Thymus (tissue), 11 donors: ENCODE data around the gene CAPZA2. TPM values are rescaled to one million over a fixed set of nuclear protein-coding genes. Genes with fewer than 3 reads are reported as not detected.

ENCODE experiments used
- DNase-seq, 9 donors: peaks; one replicate each; pipeline ENCODE4 v3.0.0-alpha.2; 2013; ENCODE audit warnings: low spot score in 9 of 9, low read depth in 6 of 9, missing footprints in 1 of 9
- H3K27ac ChIP-seq, 2 donors: one replicate each; pipeline ENCODE4 v1.5.1; 2013; ENCODE audit warnings: control low read depth in 1 of 2, low read depth in 1 of 2, low read length in 1 of 2, mild to moderate bottlenecking in 1 of 2, moderate library complexity in 1 of 2
- H3K27me3 ChIP-seq, 2 donors: one replicate each; pipeline ENCODE4 v1.5.1; 2013; ENCODE audit warnings: low read length in 1 of 2; ENCODE audit not compliant: control insufficient read depth in 2 of 2, insufficient read depth in 1 of 2
- H3K36me3 ChIP-seq, 2 donors: one replicate each; pipeline ENCODE4 v1.5.1; 2013; ENCODE audit warnings: low read length in 1 of 2, mild to moderate bottlenecking in 1 of 2, moderate library complexity in 1 of 2; ENCODE audit not compliant: control insufficient read depth in 2 of 2, insufficient read depth in 2 of 2
- H3K4me1 ChIP-seq, 2 donors: one replicate each; pipeline ENCODE4 v1.5.1; 2013; ENCODE audit warnings: low read length in 2 of 2; ENCODE audit not compliant: control insufficient read depth in 2 of 2, insufficient read depth in 2 of 2
- H3K4me3 ChIP-seq, 2 donors: one replicate each; pipeline ENCODE4 v1.5.1; 2013; ENCODE audit warnings: low read length in 2 of 2, control low read depth in 1 of 2, mild to moderate bottlenecking in 1 of 2
- H3K9me3 ChIP-seq, 2 donors: one replicate each; pipeline ENCODE4 v1.5.1; 2013; ENCODE audit warnings: low read length in 1 of 2, mild to moderate bottlenecking in 1 of 2; ENCODE audit not compliant: control insufficient read depth in 2 of 2, insufficient read depth in 1 of 2
- WGBS: extraction: QIAGEN DNeasy Blood & Tissue Kit; methylation state at CpG from one replicate; pipeline ENCODE4 v1.1.7; 2013; 5-methylcytosine and 5-hydroxymethylcytosine counted together
- polyA plus RNA-seq: library from polyadenylated mRNA; stranded (reverse); fragments of 200-250 nt; gene quantifications from one replicate; pipeline ENCODE4 v1.2.3, GENCODE V29; 2013
- total RNA-seq: library from RNA; stranded (reverse); fragments of 120-200 nt; gene quantifications from one replicate; pipeline ENCODE4 v1.2.4, GENCODE V29; 2013
- donor health status: healthy.

Gene CAPZA2
- total and polyA plus RNA-seq, 2 donors = 55.9 to 150 TPM

- Histone ChIP-seq H3K4me3 (no peak overlapping the region), H3K9me3 (no peaks in the 10 kb centered on the region), H3K4me1 (no peaks in the 10 kb centered on the region), H3K36me3 (peaks cover 0 to 39% of the 10 kb centered on the region in 2 donors), H3K27ac (no peak overlapping the region), H3K27me3 (no peaks in the 10 kb centered on the region)
- no peak for DNase-seq
- 94% methylated on average over 3 of the region's 3 CpGs for WGBS
These were observed 26.5 kb downstream of the CAPZA2 start for GRCh38 chr7:116888895-116889294.

- DNase-seq = no peak
- peaks cover 0 to 35% of the 10 kb centered on the region in 2 donors for H3K36me3 ChIP-seq
- 100% methylated on average over 1 of the region's 2 CpGs for WGBS
- H3K4me3 ChIP-seq = no peak overlapping the region
- no peaks in the 10 kb centered on the region for H3K27me3 ChIP-seq
- H3K9me3 ChIP-seq = no peaks in the 10 kb centered on the region
- no peaks in the 10 kb centered on the region for H3K4me1 ChIP-seq
- H3K27ac ChIP-seq = no peak overlapping the region
These were observed 33.5 kb downstream of the CAPZA2 start for GRCh38 chr7:116895849-116896248.

GRCh38 chr7:116897661-116898060 lies 35.3 kb downstream of the CAPZA2 start:
- H3K9me3 ChIP-seq = no peaks in the 10 kb centered on the region

GRCh38 chr7:116899308-116899707 lies 36.9 kb downstream of the CAPZA2 start:
- 97% methylated on average over 4 of the region's 4 CpGs for WGBS
- DNase-seq = no peak
- Histone ChIP-seq H3K4me1 (no peaks in the 10 kb centered on the region), H3K4me3 (no peak overlapping the region), H3K9me3 (no peaks in the 10 kb centered on the region), H3K27me3 (no peaks in the 10 kb centered on the region), H3K27ac (no peak overlapping the region), H3K36me3 (peaks cover 0 to 35% of the 10 kb centered on the region in 2 donors)

More at GRCh38 chr7:116897661-116898060, 35.3 kb downstream of the CAPZA2 start:
- DNase-seq = no peak
- Histone ChIP-seq H3K27ac (no peak overlapping the region), H3K4me1 (no peaks in the 10 kb centered on the region), H3K36me3 (peaks cover 0 to 36% of the 10 kb centered on the region in 2 donors), H3K4me3 (no peak overlapping the region), H3K27me3 (no peaks in the 10 kb centered on the region)
- WGBS = 97% methylated on average over 4 of the region's 4 CpGs

GRCh38 chr7:116901143-116901542 lies 38.8 kb downstream of the CAPZA2 start:
- H3K36me3 ChIP-seq = peaks cover 0 to 37% of the 10 kb centered on the region in 2 donors

GRCh38 chr7:116902867-116903266 lies 40.5 kb downstream of the CAPZA2 start:
- Histone ChIP-seq H3K27ac (peak overlapping the region in 1 of 2 donors; percentile 27), H3K36me3 (peaks cover 0 to 46% of the 10 kb centered on the region in 2 donors), H3K4me3 (no peak overlapping the region), H3K27me3 (no peaks in the 10 kb centered on the region), H3K9me3 (no peaks in the 10 kb centered on the region), H3K4me1 (no peaks in the 10 kb centered on the region)
- 96% methylated on average over 3 of the region's 3 CpGs for WGBS
- no peak for DNase-seq

More at GRCh38 chr7:116901143-116901542, 38.8 kb downstream of the CAPZA2 start:
- 97% methylated on average over 2 of the region's 2 CpGs for WGBS
- Histone ChIP-seq H3K9me3 (no peaks in the 10 kb centered on the region), H3K27me3 (no peaks in the 10 kb centered on the region), H3K4me3 (no peak overlapping the region), H3K27ac (no peak overlapping the region), H3K4me1 (no peaks in the 10 kb centered on the region)
- DNase-seq = no peak

- H3K9me3 ChIP-seq = no peaks in the 10 kb centered on the region
- peaks cover 5 to 45% of the 10 kb centered on the region in 2 donors for H3K36me3 ChIP-seq
- H3K4me3 ChIP-seq = no peak overlapping the region
- no peaks in the 10 kb centered on the region for H3K27me3 ChIP-seq
- H3K27ac ChIP-seq = no peak overlapping the region
- 97% methylated on average over 1 of the region's 1 CpG for WGBS
- H3K4me1 ChIP-seq = no peaks in the 10 kb centered on the region
- DNase-seq = no peak
These were observed 44.0 kb downstream of the CAPZA2 start for GRCh38 chr7:116906391-116906790.

- Histone ChIP-seq H3K4me3 (no peak overlapping the region), H3K27ac (no peak overlapping the region), H3K9me3 (no peaks in the 10 kb centered on the region), H3K27me3 (no peaks in the 10 kb centered on the region), H3K36me3 (peaks cover 18 to 47% of the 10 kb centered on the region in 2 donors), H3K4me1 (no peaks in the 10 kb centered on the region)
- WGBS = 98% methylated on average over 6 of the region's 6 CpGs
- no peak for DNase-seq
These were observed 48.0 kb downstream of the CAPZA2 start for GRCh38 chr7:116910383-116910782.

GRCh38 chr7:116911801-116912200 lies 49.4 kb downstream of the CAPZA2 start:
- H3K27me3 ChIP-seq = no peaks in the 10 kb centered on the region
- no peak overlapping the region for H3K27ac ChIP-seq
- no peaks in the 10 kb centered on the region for H3K4me1 ChIP-seq
- H3K9me3 ChIP-seq = no peaks in the 10 kb centered on the region
- no peak overlapping the region for H3K4me3 ChIP-seq
- 99% methylated on average over 1 of the region's 1 CpG for WGBS
- H3K36me3 ChIP-seq = peaks cover 18 to 47% of the 10 kb centered on the region in 2 donors
- no peak for DNase-seq
